SHP77 (cell line): Measurements from ENCODE around the gene PNLIPRP2.
A peak's percentile ranks its signal among the peaks of the same experiment; 100 is the strongest.

Source experiments
- DNase-seq, 2 experiments: peaks; one replicate each; lab custom pipeline; 2025; lab: John Stamatoyannopoulos, UW

Gene PNLIPRP2

GRCh38 chr10:116620423-116621400, at the start of gene PNLIPRP2:
TSS of gene PNLIPRP2 (plus strand) at chr10:116620953.
- no peak for DNase-seq

- DNase-seq: no peak
Observed at GRCh38 chr10:116574797-116575196, 46.0 kb upstream of the PNLIPRP2 start.

GRCh38 chr10:116587878-116588591, 32.7 kb upstream of the PNLIPRP2 start:
- no peak for DNase-seq

- no peak for DNase-seq
Observed at GRCh38 chr10:116588995-116589394, 31.8 kb upstream of the PNLIPRP2 start.

- no peak for DNase-seq
Observed at GRCh38 chr10:116589926-116590325, 30.8 kb upstream of the PNLIPRP2 start.

- no peak for DNase-seq
Observed at GRCh38 chr10:116590590-116591444, 29.9 kb upstream of the PNLIPRP2 start, which contains the start of gene PNLIPRP1. TSS of gene PNLIPRP1 (plus strand) at chr10:116590959. CDS start at chr10:116591130, 171 bp downstream.

- DNase-seq: no peak
Observed at GRCh38 chr10:116593139-116593740, 27.5 kb upstream of the PNLIPRP2 start.

GRCh38 chr10:116594525-116595035, 26.2 kb upstream of the PNLIPRP2 start:
- no peak for DNase-seq

GRCh38 chr10:116596062-116596461, 24.7 kb upstream of the PNLIPRP2 start:
- DNase-seq: no peak

- DNase-seq: no peak
Observed at GRCh38 chr10:116597543-116597942, 23.2 kb upstream of the PNLIPRP2 start.

- no peak for DNase-seq
Observed at GRCh38 chr10:116598329-116598728, 22.4 kb upstream of the PNLIPRP2 start.

- no peak for DNase-seq
Observed at GRCh38 chr10:116599991-116600390, 20.8 kb upstream of the PNLIPRP2 start.

GRCh38 chr10:116602648-116603400, 17.9 kb upstream of the PNLIPRP2 start:
- peak in 1 of 2 experiments; percentile 1 for DNase-seq

- no peak for DNase-seq
Observed at GRCh38 chr10:116606061-116606483, 14.7 kb upstream of the PNLIPRP2 start.

GRCh38 chr10:116607336-116607735, 13.4 kb upstream of the PNLIPRP2 start:
- DNase-seq: no peak

GRCh38 chr10:116608686-116609594, 11.8 kb upstream of the PNLIPRP2 start:
- DNase-seq: no peak

- DNase-seq: no peak
Observed at GRCh38 chr10:116610443-116611152, 10.2 kb upstream of the PNLIPRP2 start.

GRCh38 chr10:116611153-116611545, 9.6 kb upstream of the PNLIPRP2 start:
- DNase-seq: no peak
